Ovary (tissue), 3 donors: ENCODE measurements around the gene PROB1.

Experiments
- EP300 ChIP-seq: sonication (generic); formaldehyde crosslinking; IDR thresholded peaks from one replicate; pipeline ENCODE4 v1.6.1; 2017; ENCODE audit warnings: antibody characterized with exemption
- POLR2A ChIP-seq: fragments of 450-650 bp; IDR thresholded peaks from one replicate; pipeline ENCODE4 v1.6.1; 2017; ENCODE audit warnings: antibody characterized with exemption, mild to moderate bottlenecking, moderate library complexity
- TF ChIP-seq, protein P1 (sequence below), 3 donors: fragments of 450-650 bp in 2 of 3; fragments of 200-600 bp in 1 of 3; IDR thresholded peaks; one replicate each; pipeline versions ENCODE4 v1.5.1 to v1.8.0; 2016 to 2022; ENCODE audit warnings: antibody characterized with exemption in 3 of 3, mild to moderate bottlenecking in 1 of 3
- donor health status: DM: no; HTN: no; CAD: no.

DNA sequence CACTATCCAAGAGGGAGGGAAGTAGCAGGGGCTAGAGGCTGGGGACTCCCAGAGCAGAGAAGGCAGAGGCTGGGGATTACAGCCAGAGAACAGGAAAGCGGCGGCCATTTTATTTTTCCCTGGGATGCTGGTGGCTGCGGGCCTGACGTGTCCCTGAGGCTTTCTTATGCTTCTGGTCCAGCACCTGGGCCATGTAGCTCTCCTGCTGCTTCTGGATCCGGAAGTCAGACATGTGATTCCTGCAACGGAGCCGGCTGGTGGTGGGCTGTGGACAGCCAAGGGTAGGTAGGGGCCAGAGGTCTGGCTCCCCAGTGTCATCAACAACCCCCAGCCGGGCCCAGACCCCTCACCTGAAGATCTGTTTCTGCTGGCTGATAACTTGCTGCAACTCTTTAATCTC lies 1.8 kb upstream of the PROB1 start:
- TF ChIP-seq, protein P1, sequence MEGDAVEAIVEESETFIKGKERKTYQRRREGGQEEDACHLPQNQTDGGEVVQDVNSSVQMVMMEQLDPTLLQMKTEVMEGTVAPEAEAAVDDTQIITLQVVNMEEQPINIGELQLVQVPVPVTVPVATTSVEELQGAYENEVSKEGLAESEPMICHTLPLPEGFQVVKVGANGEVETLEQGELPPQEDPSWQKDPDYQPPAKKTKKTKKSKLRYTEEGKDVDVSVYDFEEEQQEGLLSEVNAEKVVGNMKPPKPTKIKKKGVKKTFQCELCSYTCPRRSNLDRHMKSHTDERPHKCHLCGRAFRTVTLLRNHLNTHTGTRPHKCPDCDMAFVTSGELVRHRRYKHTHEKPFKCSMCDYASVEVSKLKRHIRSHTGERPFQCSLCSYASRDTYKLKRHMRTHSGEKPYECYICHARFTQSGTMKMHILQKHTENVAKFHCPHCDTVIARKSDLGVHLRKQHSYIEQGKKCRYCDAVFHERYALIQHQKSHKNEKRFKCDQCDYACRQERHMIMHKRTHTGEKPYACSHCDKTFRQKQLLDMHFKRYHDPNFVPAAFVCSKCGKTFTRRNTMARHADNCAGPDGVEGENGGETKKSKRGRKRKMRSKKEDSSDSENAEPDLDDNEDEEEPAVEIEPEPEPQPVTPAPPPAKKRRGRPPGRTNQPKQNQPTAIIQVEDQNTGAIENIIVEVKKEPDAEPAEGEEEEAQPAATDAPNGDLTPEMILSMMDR (IDR thresholded peaks at IDR 0.05): no peak
- TF ChIP-seq POLR2A (no peak), EP300 (no peak)
